ENCODE data around the gene VAT1L.

Gene VAT1L

GRCh38 chr16:77825196-77825595 is 36.8 kb downstream of the VAT1L start:
- TF ChIP-seq CTCF (IDR thresholded peaks at IDR 0.05) = no peak
- no peak for DNase-seq
- Mint-ChIP-seq H3K4me1 (peaks cover 19% of the 10 kb centered on the region), H3K36me3 (ENCODE audit: low read depth) (no peaks in the 10 kb centered on the region), H3K9me3 (no peaks in the 10 kb centered on the region), H3K27me3 (ENCODE audit: low read depth, poor library complexity) (peaks cover 11% of the 10 kb centered on the region), H3K4me3 (no peak overlapping the region), H3K27ac (no peak overlapping the region)

GRCh38 chr16:77827032-77827431 is 38.7 kb downstream of the VAT1L start:
- Mint-ChIP-seq H3K4me1 (peaks cover 13% of the 10 kb centered on the region), H3K27ac (no peak overlapping the region), H3K9me3 (no peaks in the 10 kb centered on the region), H3K4me3 (no peak overlapping the region), H3K36me3 (ENCODE audit: low read depth) (no peaks in the 10 kb centered on the region), H3K27me3 (ENCODE audit: low read depth, poor library complexity) (peaks cover 11% of the 10 kb centered on the region)
- TF ChIP-seq CTCF (IDR thresholded peaks at IDR 0.05) = no peak
- DNase-seq = no peak

- Mint-ChIP-seq H3K4me1 (peaks cover 38% of the 10 kb centered on the region), H3K9me3 (no peaks in the 10 kb centered on the region), H3K4me3 (no peak overlapping the region), H3K36me3 (ENCODE audit: low read depth) (no peaks in the 10 kb centered on the region), H3K27me3 (ENCODE audit: low read depth, poor library complexity) (peaks cover 7% of the 10 kb centered on the region), H3K27ac (peak overlapping the region; percentile 72)
- TF ChIP-seq CTCF (IDR thresholded peaks at IDR 0.05) = no peak
- no peak for DNase-seq
Observed at GRCh38 chr16:77833921-77834634, 45.7 kb downstream of the VAT1L start.

- H3K4me3 Mint-ChIP-seq = no peak overlapping the region
- peaks cover 7% of the 10 kb centered on the region for H3K27me3 Mint-ChIP-seq (ENCODE audit: low read depth, poor library complexity)
- peak overlapping the region; percentile 72 for H3K27ac Mint-ChIP-seq
- TF ChIP-seq CTCF (IDR thresholded peaks at IDR 0.05) = no peak
- H3K9me3 Mint-ChIP-seq = no peaks in the 10 kb centered on the region
- DNase-seq = no peak
- peaks cover 39% of the 10 kb centered on the region for H3K4me1 Mint-ChIP-seq
- H3K36me3 Mint-ChIP-seq (ENCODE audit: low read depth) = no peaks in the 10 kb centered on the region
Observed at GRCh38 chr16:77834635-77835540, 46.5 kb downstream of the VAT1L start.

- DNase-seq = no peak
- Mint-ChIP-seq H3K4me3 (no peak overlapping the region), H3K4me1 (peaks cover 39% of the 10 kb centered on the region), H3K9me3 (no peaks in the 10 kb centered on the region), H3K27me3 (ENCODE audit: low read depth, poor library complexity) (peaks cover 7% of the 10 kb centered on the region), H3K36me3 (ENCODE audit: low read depth) (no peaks in the 10 kb centered on the region), H3K27ac (peak overlapping the region; percentile 80)
- TF ChIP-seq CTCF (IDR thresholded peaks at IDR 0.05) = no peak
Observed at GRCh38 chr16:77836801-77837200, 48.4 kb downstream of the VAT1L start.
